H9 (cell line): Measurements from ENCODE around the gene BMP2K. TPM values are rescaled to one million over a fixed set of nuclear protein-coding genes. Genes with fewer than 3 reads are reported as not detected.

Experiments
- DNase-seq: peaks from one replicate; pipeline ENCODE4 v3.0.0-alpha.2; 2017
- H2AFZ ChIP-seq: one replicate; pipeline ENCODE4 v1.6.1; 2013; ENCODE audit warnings: mild to moderate bottlenecking, low read length, control low read depth, moderate library complexity
- H2AK5ac ChIP-seq: 2 replicates; pipeline ENCODE4 v1.6.1; 2013; ENCODE audit warnings: low read length, control low read depth, mixed read lengths; ENCODE audit not compliant: insufficient read length
- H2BK120ac ChIP-seq: one replicate; pipeline ENCODE4 v1.6.1; 2013; ENCODE audit warnings: low read depth, mild to moderate bottlenecking, low read length, control low read depth, inconsistent platforms; ENCODE audit not compliant: poor library complexity, severe bottlenecking
- H2BK12ac ChIP-seq: 2 replicates; pipeline ENCODE4 v1.6.1; 2013; ENCODE audit warnings: low read length, control low read depth, mixed read lengths, low read depth; ENCODE audit not compliant: insufficient read length
- H2BK15ac ChIP-seq: 2 replicates; pipeline ENCODE4 v1.6.1; 2013; ENCODE audit warnings: low read depth, low read length, control low read depth
- H2BK20ac ChIP-seq: one replicate; pipeline ENCODE4 v1.6.1; 2013; ENCODE audit warnings: low read depth, mild to moderate bottlenecking, low read length, control low read depth, inconsistent platforms; ENCODE audit not compliant: poor library complexity, severe bottlenecking
- H2BK5ac ChIP-seq: 2 replicates; pipeline ENCODE4 v1.6.1; 2013; ENCODE audit warnings: low read length, control low read depth, mixed read lengths; ENCODE audit not compliant: insufficient read length
- H3K14ac ChIP-seq: 2 replicates; pipeline ENCODE4 v1.6.1; 2013; ENCODE audit warnings: low read length, control low read depth; ENCODE audit not compliant: insufficient read depth
- H3K18ac ChIP-seq: 2 replicates; pipeline ENCODE4 v1.6.1; 2013; ENCODE audit warnings: low read depth, mild to moderate bottlenecking, mixed read lengths, low read length, control low read depth; ENCODE audit not compliant: insufficient read length
- H3K23ac ChIP-seq: 2 replicates; pipeline ENCODE4 v1.6.1; 2013; ENCODE audit warnings: low read length, control low read depth, mixed read lengths, low read depth; ENCODE audit not compliant: insufficient read length
- H3K23me2 ChIP-seq: 2 replicates; pipeline ENCODE4 v1.6.1; 2013; ENCODE audit warnings: low read depth, mild to moderate bottlenecking, mixed read lengths, low read length, control low read depth; ENCODE audit not compliant: insufficient read length, poor library complexity, severe bottlenecking
- H3K27ac ChIP-seq: 2 replicates; pipeline ENCODE4 v1.5.1; 2013; ENCODE audit warnings: low read length, control low read depth, mixed read lengths, low read depth; ENCODE audit not compliant: insufficient read length
- H3K27me3 ChIP-seq: 2 replicates; pipeline ENCODE4 v1.6.1; 2013; ENCODE audit warnings: low read length, control low read depth, inconsistent platforms; ENCODE audit not compliant: insufficient read depth
- H3K4ac ChIP-seq: 2 replicates; pipeline ENCODE4 v1.6.1; 2013; ENCODE audit warnings: low read depth, mild to moderate bottlenecking, control low read depth, inconsistent platforms, low read length, moderate library complexity
- H3K4me1 ChIP-seq: 2 replicates; pipeline ENCODE4 v1.6.1; 2013; ENCODE audit warnings: low read length, control low read depth, inconsistent platforms; ENCODE audit not compliant: insufficient read depth
- H3K4me2 ChIP-seq: 2 replicates; pipeline ENCODE4 v1.6.1; 2013; ENCODE audit warnings: low read length, control low read depth, mixed read lengths; ENCODE audit not compliant: insufficient read length, insufficient read depth
- H3K56ac ChIP-seq: 2 replicates; pipeline ENCODE4 v1.6.1; 2013; ENCODE audit warnings: low read depth, mild to moderate bottlenecking, mixed read lengths, low read length, control low read depth; ENCODE audit not compliant: insufficient read length
- H3K79me1 ChIP-seq: 2 replicates; pipeline ENCODE4 v1.6.1; 2013; ENCODE audit warnings: low read depth, mild to moderate bottlenecking, moderate library complexity, low read length, control low read depth, inconsistent platforms; ENCODE audit not compliant: insufficient read depth, poor library complexity, severe bottlenecking
- H3K79me2 ChIP-seq: 2 replicates; pipeline ENCODE4 v1.6.1; 2013; ENCODE audit warnings: low read length, control low read depth, inconsistent platforms; ENCODE audit not compliant: insufficient read depth
- H3K9ac ChIP-seq: 2 replicates; pipeline ENCODE4 v1.6.1; 2013; ENCODE audit warnings: low read length, control low read depth, mixed read lengths; ENCODE audit not compliant: insufficient read length; ENCODE audit errors: extremely low read depth
- H3K9me3 ChIP-seq: one replicate; pipeline ENCODE4 v1.6.1; 2013; ENCODE audit warnings: low read depth, low read length, inconsistent platforms; ENCODE audit not compliant: control insufficient read depth
- H3T11ph ChIP-seq: one replicate; pipeline ENCODE4 v1.6.1; 2013; ENCODE audit warnings: mild to moderate bottlenecking, low read length, control low read depth, inconsistent platforms
- H4K20me1 ChIP-seq: one replicate; pipeline ENCODE4 v1.6.1; 2013; ENCODE audit not compliant: control insufficient read depth, insufficient read length, insufficient read depth
- H4K5ac ChIP-seq: 2 replicates; pipeline ENCODE4 v1.6.1; 2013; ENCODE audit warnings: low read depth, mild to moderate bottlenecking, mixed read lengths, low read length, control low read depth; ENCODE audit not compliant: insufficient read length
- H4K8ac ChIP-seq: replicated peaks from 2 replicates; pipeline ENCODE4 v1.6.1; 2013; ENCODE audit warnings: low read length, control low read depth, mixed read lengths, low read depth; ENCODE audit not compliant: insufficient read length
- H4K91ac ChIP-seq: 2 replicates; pipeline ENCODE4 v1.6.1; 2013; ENCODE audit warnings: low read depth, mild to moderate bottlenecking, moderate library complexity, mixed read lengths, low read length, control low read depth; ENCODE audit not compliant: insufficient read length
- H3K27ac Mint-ChIP-seq, 3 experiments: 2 replicates in 2 of 3; 3 replicates in 1 of 3; pipeline ENCODE4 v1.8.0; 2020 to 2021; ENCODE audit warnings: mixed read lengths in 3 of 3, mild to moderate bottlenecking in 1 of 3, moderate library complexity in 1 of 3
- H3K27me3 Mint-ChIP-seq: 2 replicates; pipeline ENCODE4 v1.8.0; 2021; ENCODE audit warnings: low read depth, mild to moderate bottlenecking, moderate library complexity, mixed read lengths
- H3K36me3 Mint-ChIP-seq, 3 experiments: 2 replicates in 2 of 3; 3 replicates in 1 of 3; pipeline ENCODE4 v1.8.0; 2020 to 2021; ENCODE audit warnings: low read depth in 3 of 3, mixed read lengths in 3 of 3; ENCODE audit not compliant: insufficient read depth in 1 of 3
- H3K4me1 Mint-ChIP-seq, 2 experiments: 2 replicates each; pipeline ENCODE4 v1.8.0; 2020; ENCODE audit warnings: mixed read lengths in 2 of 2
- H3K4me3 Mint-ChIP-seq, 2 experiments: 2 replicates in 1 of 2; 3 replicates in 1 of 2; pipeline ENCODE4 v1.8.0; 2020 to 2021; ENCODE audit warnings: mild to moderate bottlenecking in 2 of 2, mixed read lengths in 2 of 2, moderate library complexity in 1 of 2
- H3K9me3 Mint-ChIP-seq, 2 experiments: 2 replicates in 1 of 2; 3 replicates in 1 of 2; pipeline ENCODE4 v1.8.0; 2020; ENCODE audit warnings: mild to moderate bottlenecking in 2 of 2, mixed read lengths in 2 of 2, moderate library complexity in 1 of 2
- WGBS: extraction: QIAGEN DNeasy Blood & Tissue Kit; methylation state at CpG from one replicate; pipeline ENCODE4 v1.1.7; 2013; ENCODE audit warnings: missing lambda C conversion rate, low lambda C conversion rate, mixed read lengths; ENCODE audit not compliant: insufficient read length; ENCODE audit errors: extremely low coverage; 5-methylcytosine and 5-hydroxymethylcytosine counted together
- total RNA-seq: library from RNA; stranded (reverse); gene quantifications from 2 replicates; pipeline ENCODE4 v1.2.1, GENCODE V29; 2021
- TF ChIP-seq, protein P1 (sequence below): fragments of 200-600 bp; sonication (generic); conservative IDR thresholded peaks from 3 replicates; pipeline ENCODE4 v1.8.0; 2021; ENCODE audit warnings: antibody characterized with exemption, mild to moderate bottlenecking

Gene BMP2K
- total RNA-seq, 1 experiment from 2014 or later = 26.4 TPM

DNA sequence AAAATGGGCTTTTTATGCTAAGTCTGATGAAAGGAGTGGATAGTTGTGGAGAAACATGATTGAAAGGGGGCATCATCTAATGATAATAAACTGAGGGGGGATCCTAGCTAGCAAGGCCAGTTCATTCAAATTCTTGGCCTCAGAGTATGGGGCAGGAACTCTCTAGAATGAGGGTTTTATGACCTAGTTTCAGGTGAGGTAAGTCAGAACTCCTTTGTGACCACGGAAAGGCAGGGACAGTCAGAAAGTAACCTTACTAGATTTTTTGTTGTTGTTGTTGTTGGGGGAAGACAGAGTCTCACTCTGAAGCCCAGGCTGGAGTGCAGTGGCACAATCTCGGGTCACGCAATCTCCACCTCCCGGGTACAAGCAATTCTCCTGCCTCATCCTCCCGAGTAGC, 164.6 kb downstream of the BMP2K start:
- Histone ChIP-seq H3K23ac (no peak overlapping the region), H3K27ac (no peak overlapping the region), H2BK15ac (no peak overlapping the region), H2AK5ac (no peak overlapping the region), H3K56ac (no peak overlapping the region), H3K27me3 (no peaks in the 10 kb centered on the region; the same call in 1 of the 2 replicates), H3K4ac (no peak overlapping the region), H3K18ac (no peak overlapping the region), H2BK12ac (no peak overlapping the region), H4K5ac (no peak overlapping the region), H3K9me3 (no peaks in the 10 kb centered on the region), H3K79me2 (no peaks in the 10 kb centered on the region), H3T11ph (no peak overlapping the region), H4K8ac (no peak overlapping the region), H4K20me1 (no peaks in the 10 kb centered on the region), H3K4me2 (no peak overlapping the region), H3K23me2 (peaks cover 6% of the 10 kb centered on the region), H3K14ac (no peak overlapping the region), H2AFZ (no peak overlapping the region), H2BK120ac (no peak overlapping the region), H4K91ac (no peak overlapping the region), H3K79me1 (no peaks in the 10 kb centered on the region), H3K4me1 (peaks cover 13% of the 10 kb centered on the region; the same call in 1 of the 2 replicates), H3K9ac (no peak overlapping the region), H2BK5ac (no peak overlapping the region), H2BK20ac (no peak overlapping the region)
- Mint-ChIP-seq H3K27me3 (peaks cover 34% of the 10 kb centered on the region), H3K9me3 (no peaks in the 10 kb centered on the region), H3K27ac (no peak overlapping the region), H3K4me3 (no peak overlapping the region), H3K4me1 (peaks cover 33 to 35% of the 10 kb centered on the region in 2 experiments), H3K36me3 (no peaks in the 10 kb centered on the region; a peak in 1 of 7 replicates)
- TF ChIP-seq, protein P1, sequence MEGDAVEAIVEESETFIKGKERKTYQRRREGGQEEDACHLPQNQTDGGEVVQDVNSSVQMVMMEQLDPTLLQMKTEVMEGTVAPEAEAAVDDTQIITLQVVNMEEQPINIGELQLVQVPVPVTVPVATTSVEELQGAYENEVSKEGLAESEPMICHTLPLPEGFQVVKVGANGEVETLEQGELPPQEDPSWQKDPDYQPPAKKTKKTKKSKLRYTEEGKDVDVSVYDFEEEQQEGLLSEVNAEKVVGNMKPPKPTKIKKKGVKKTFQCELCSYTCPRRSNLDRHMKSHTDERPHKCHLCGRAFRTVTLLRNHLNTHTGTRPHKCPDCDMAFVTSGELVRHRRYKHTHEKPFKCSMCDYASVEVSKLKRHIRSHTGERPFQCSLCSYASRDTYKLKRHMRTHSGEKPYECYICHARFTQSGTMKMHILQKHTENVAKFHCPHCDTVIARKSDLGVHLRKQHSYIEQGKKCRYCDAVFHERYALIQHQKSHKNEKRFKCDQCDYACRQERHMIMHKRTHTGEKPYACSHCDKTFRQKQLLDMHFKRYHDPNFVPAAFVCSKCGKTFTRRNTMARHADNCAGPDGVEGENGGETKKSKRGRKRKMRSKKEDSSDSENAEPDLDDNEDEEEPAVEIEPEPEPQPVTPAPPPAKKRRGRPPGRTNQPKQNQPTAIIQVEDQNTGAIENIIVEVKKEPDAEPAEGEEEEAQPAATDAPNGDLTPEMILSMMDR = no peak
- WGBS = no CpG with 5 or more reads among the region's 5 CpGs
- no peak for DNase-seq
